Smooth muscle cell (in vitro differentiated cells): ENCODE results near the gene COL4A6. TPM values are rescaled to one million over a fixed set of nuclear protein-coding genes. Genes with fewer than 3 reads are reported as not detected.

Source experiments
- DNase-seq: peaks from one replicate; lab custom pipeline; 2025; ENCODE audit not compliant: unreplicated experiment; lab: John Stamatoyannopoulos, UW
- H2AFZ ChIP-seq: fragments of 200-600 bp; sonication (generic); 2 replicates; pipeline ENCODE4 v1.6.0; 2016; ENCODE audit warnings: antibody characterized with exemption, low read depth, mild to moderate bottlenecking
- H3F3A ChIP-seq: fragments of 200-600 bp; sonication (generic); 2 replicates; pipeline ENCODE4 v1.6.0; 2017; ENCODE audit warnings: antibody characterized with exemption, low read depth
- H3K27ac ChIP-seq: fragments of 200-600 bp; sonication (generic); 2 replicates; pipeline ENCODE4 v1.5.1; 2016; ENCODE audit warnings: low read depth, mild to moderate bottlenecking
- H3K27me3 ChIP-seq: fragments of 200-600 bp; sonication (generic); 2 replicates; pipeline ENCODE4 v1.6.1; 2016; ENCODE audit warnings: low read depth, mild to moderate bottlenecking
- H3K36me3 ChIP-seq: fragments of 200-600 bp; sonication (generic); 2 replicates; pipeline ENCODE4 v1.5.1; 2016; ENCODE audit warnings: low read depth
- H3K4me1 ChIP-seq: fragments of 200-600 bp; sonication (generic); 2 replicates; pipeline ENCODE4 v1.5.1; 2016; ENCODE audit warnings: low read depth
- H3K4me2 ChIP-seq: fragments of 200-600 bp; sonication (generic); 2 replicates; pipeline ENCODE4 v1.6.0; 2016; ENCODE audit warnings: mild to moderate bottlenecking
- H3K4me3 ChIP-seq: fragments of 200-600 bp; sonication (generic); 2 replicates; pipeline ENCODE4 v1.5.1; 2016; ENCODE audit warnings: mild to moderate bottlenecking
- H3K79me2 ChIP-seq: fragments of 200-600 bp; sonication (generic); 2 replicates; pipeline ENCODE4 v1.6.0; 2016; ENCODE audit warnings: low read depth, mild to moderate bottlenecking
- H3K9ac ChIP-seq: fragments of 200-600 bp; sonication (generic); 2 replicates; pipeline ENCODE4 v1.6.0; 2016; ENCODE audit warnings: low read depth
- H3K9me3 ChIP-seq: fragments of 200-600 bp; sonication (generic); replicated peaks from 2 replicates; pipeline ENCODE4 v1.5.1; 2016; ENCODE audit warnings: low read depth
- H4K20me1 ChIP-seq: fragments of 200-600 bp; sonication (generic); 2 replicates; pipeline ENCODE4 v1.6.0; 2016; ENCODE audit warnings: low read depth
- CTCF ChIP-seq: fragments of 200-600 bp; sonication (generic); IDR thresholded peaks from 2 replicates; pipeline ENCODE4 v1.5.1; 2017; ENCODE audit warnings: borderline replicate concordance, mild to moderate bottlenecking, antibody characterized with exemption; ENCODE audit not compliant: insufficient read depth, poor library complexity, severe bottlenecking
- WGBS: methylation state at CpG from one replicate; pipeline ENCODE4 v1.1.7; 2016; ENCODE audit warnings: low lambda C conversion rate; 5-methylcytosine and 5-hydroxymethylcytosine counted together
- polyA plus RNA-seq: library from polyadenylated mRNA; unstranded; fragments of >200 nt; fragmentation: Nextera tagmentation; extraction: Ambion mirVana; gene quantifications from 2 replicates; pipeline ENCODE4 v1.2.1, GENCODE V29; 2016
- total RNA-seq: library from RNA; depleted of rRNA; stranded (reverse); fragments of >200 nt; gene quantifications from 2 replicates; pipeline ENCODE4 v1.2.3, GENCODE V29; 2014

Gene COL4A6
- total and polyA plus RNA-seq, 2 experiments from 2014 or later, result 10.2 to 15.1 TPM

- no peaks in the 10 kb centered on the region for H3K79me2 ChIP-seq
- no peaks in the 10 kb centered on the region for H4K20me1 ChIP-seq
- no peak for DNase-seq
- H2AFZ ChIP-seq, result no peak overlapping the region
- H3K36me3 ChIP-seq, result no peaks in the 10 kb centered on the region
- H3K27me3 ChIP-seq, result no peaks in the 10 kb centered on the region
- no peak overlapping the region for H3K27ac ChIP-seq
- no peak for TF ChIP-seq CTCF
- H3K4me1 ChIP-seq, result peaks cover 3% of the 10 kb centered on the region
- peaks cover 2% of the 10 kb centered on the region for H3K9me3 ChIP-seq
- H3K9ac ChIP-seq, result no peak overlapping the region
- H3F3A ChIP-seq, result no peaks in the 10 kb centered on the region
- no peak overlapping the region for H3K4me3 ChIP-seq
- H3K4me2 ChIP-seq, result no peak overlapping the region
- 67% methylated on average over 1 of the region's 1 CpG for WGBS
Observed at GRCh38 chrX:108417257-108417656, 21.0 kb downstream of the COL4A6 start.

- H3K27ac ChIP-seq, result no peak overlapping the region
- no peaks in the 10 kb centered on the region for H3K27me3 ChIP-seq
- H3K79me2 ChIP-seq, result no peaks in the 10 kb centered on the region
- H3K9ac ChIP-seq, result no peak overlapping the region
- peaks cover 6% of the 10 kb centered on the region for H3K4me1 ChIP-seq
- H3K4me2 ChIP-seq, result no peak overlapping the region
- H3K4me3 ChIP-seq, result no peak overlapping the region
- DNase-seq, result no peak
- H3K9me3 ChIP-seq, result peaks cover 2% of the 10 kb centered on the region
- no peak overlapping the region for H2AFZ ChIP-seq
- TF ChIP-seq CTCF, result no peak
- WGBS, result 52% methylated on average over 2 of the region's 2 CpGs
- no peaks in the 10 kb centered on the region for H4K20me1 ChIP-seq
- H3F3A ChIP-seq, result no peaks in the 10 kb centered on the region
- no peaks in the 10 kb centered on the region for H3K36me3 ChIP-seq
Observed at GRCh38 chrX:108415891-108416290, 22.3 kb downstream of the COL4A6 start.

- Histone ChIP-seq H4K20me1 (no peaks in the 10 kb centered on the region), H2AFZ (no peak overlapping the region), H3K4me3 (no peak overlapping the region), H3K36me3 (no peaks in the 10 kb centered on the region), H3K9ac (no peak overlapping the region), H3K4me2 (no peak overlapping the region), H3K27ac (no peak overlapping the region), H3K4me1 (peaks cover 6% of the 10 kb centered on the region), H3K79me2 (no peaks in the 10 kb centered on the region), H3K9me3 (peaks cover 2% of the 10 kb centered on the region), H3F3A (no peaks in the 10 kb centered on the region), H3K27me3 (no peaks in the 10 kb centered on the region)
- no peak for DNase-seq
- WGBS, result 90% methylated on average over 1 of the region's 1 CpG
- no peak for TF ChIP-seq CTCF
Observed at GRCh38 chrX:108415146-108415545, 23.1 kb downstream of the COL4A6 start.

GRCh38 chrX:108412783-108413182 lies 25.4 kb downstream of the COL4A6 start:
- Histone ChIP-seq H3K36me3 (no peaks in the 10 kb centered on the region), H3K9me3 (peaks cover 2% of the 10 kb centered on the region), H3F3A (no peaks in the 10 kb centered on the region), H3K4me3 (no peak overlapping the region), H3K9ac (no peak overlapping the region), H4K20me1 (no peaks in the 10 kb centered on the region), H3K27ac (no peak overlapping the region), H3K27me3 (no peaks in the 10 kb centered on the region), H3K4me1 (peaks cover 6% of the 10 kb centered on the region), H2AFZ (no peak overlapping the region), H3K4me2 (no peak overlapping the region), H3K79me2 (no peaks in the 10 kb centered on the region)
- TF ChIP-seq CTCF, result no peak
- no peak for DNase-seq
